ENCODE measurements around the gene NDUFS7. TPM values are rescaled to one million over a fixed set of nuclear protein-coding genes. Genes with fewer than 3 reads are reported as not detected.

Gene NDUFS7
- total RNA-seq, 1 donor, result 40.7 TPM

DNA sequence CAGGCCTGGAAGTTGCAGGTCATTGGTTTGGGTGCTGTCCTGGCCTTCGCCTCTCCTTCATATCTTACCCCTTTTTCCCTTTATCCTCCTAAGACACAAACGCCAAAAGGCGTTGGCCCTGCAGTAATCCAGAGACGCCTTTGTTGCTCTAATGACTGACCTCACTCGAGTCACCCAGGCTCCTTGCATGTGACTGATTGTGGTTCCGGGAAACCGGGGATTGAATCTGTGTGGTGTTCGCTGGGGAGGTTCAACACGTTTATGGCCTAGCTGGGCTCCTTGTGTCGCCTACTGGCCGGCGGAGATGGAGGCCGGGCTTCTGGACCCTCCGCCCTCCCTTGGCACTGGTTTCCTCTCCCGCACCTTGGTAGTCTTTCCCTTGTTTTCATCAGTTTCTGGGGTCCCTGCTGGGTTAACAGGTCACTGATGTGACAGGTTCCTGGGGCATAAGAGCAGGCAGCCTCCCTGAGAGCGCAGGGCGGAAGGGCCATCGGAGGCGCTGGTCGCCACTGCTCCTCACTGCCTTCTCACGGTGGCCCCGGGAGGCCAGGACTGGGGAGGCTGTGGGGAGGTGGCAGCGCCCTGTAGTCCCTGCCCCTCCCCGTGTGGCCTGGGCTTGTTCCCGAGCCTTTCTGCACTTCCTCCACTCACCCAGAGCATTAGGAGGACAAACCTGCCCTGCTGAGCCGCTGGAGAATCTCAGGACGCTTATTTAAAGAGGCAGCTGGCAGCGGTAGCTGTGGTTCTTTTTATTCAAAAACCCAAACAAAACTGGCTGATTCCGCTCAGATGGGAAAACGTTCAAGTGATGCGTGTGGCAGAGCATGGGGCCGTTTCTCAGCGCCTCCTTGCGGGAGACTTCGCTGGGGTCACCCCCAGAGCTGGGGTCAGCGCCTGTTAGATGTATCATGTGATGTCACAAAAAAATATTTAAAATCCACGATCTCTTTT is 18.1 kb upstream of the NDUFS7 start:
- DNase-seq (ENCODE audit: low read depth), result no peak

DNA sequence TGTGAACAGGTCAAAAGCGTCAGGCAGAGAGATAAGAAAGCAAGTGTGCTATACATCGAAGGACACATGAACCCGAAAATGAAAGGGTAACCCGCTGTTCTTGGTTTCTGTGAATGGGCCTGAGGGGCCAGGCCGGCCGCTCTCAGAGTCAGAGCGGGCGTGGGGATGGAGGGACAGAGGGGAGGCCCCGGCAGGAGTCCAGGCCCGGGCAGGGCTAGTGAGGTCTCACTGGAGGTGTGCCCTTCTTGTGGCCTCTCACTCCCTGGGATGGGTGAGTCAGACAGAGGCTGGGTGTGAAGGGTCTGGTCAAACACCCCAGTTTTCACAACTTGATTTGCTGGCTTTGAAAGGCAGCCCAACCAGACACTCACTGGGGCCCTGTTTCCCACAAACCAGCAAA is 17.4 kb upstream of the NDUFS7 start:
- H3K4me3 ChIP-seq (ENCODE audit: low read depth, low read length), result no peak overlapping the region
- DNase-seq (ENCODE audit: low read depth), result no peak
- TF ChIP-seq, protein P1, sequence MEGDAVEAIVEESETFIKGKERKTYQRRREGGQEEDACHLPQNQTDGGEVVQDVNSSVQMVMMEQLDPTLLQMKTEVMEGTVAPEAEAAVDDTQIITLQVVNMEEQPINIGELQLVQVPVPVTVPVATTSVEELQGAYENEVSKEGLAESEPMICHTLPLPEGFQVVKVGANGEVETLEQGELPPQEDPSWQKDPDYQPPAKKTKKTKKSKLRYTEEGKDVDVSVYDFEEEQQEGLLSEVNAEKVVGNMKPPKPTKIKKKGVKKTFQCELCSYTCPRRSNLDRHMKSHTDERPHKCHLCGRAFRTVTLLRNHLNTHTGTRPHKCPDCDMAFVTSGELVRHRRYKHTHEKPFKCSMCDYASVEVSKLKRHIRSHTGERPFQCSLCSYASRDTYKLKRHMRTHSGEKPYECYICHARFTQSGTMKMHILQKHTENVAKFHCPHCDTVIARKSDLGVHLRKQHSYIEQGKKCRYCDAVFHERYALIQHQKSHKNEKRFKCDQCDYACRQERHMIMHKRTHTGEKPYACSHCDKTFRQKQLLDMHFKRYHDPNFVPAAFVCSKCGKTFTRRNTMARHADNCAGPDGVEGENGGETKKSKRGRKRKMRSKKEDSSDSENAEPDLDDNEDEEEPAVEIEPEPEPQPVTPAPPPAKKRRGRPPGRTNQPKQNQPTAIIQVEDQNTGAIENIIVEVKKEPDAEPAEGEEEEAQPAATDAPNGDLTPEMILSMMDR (IDR thresholded peaks at IDR 0.05; ENCODE audit: insufficient read depth, low read length), result no peak

More for the DNA sequence above, 18.1 kb upstream of the NDUFS7 start:
- TF ChIP-seq, protein P1 (IDR thresholded peaks at IDR 0.05; ENCODE audit: insufficient read depth, low read length), result no peak
- H3K4me3 ChIP-seq (ENCODE audit: low read depth, low read length), result no peak overlapping the region

DNA sequence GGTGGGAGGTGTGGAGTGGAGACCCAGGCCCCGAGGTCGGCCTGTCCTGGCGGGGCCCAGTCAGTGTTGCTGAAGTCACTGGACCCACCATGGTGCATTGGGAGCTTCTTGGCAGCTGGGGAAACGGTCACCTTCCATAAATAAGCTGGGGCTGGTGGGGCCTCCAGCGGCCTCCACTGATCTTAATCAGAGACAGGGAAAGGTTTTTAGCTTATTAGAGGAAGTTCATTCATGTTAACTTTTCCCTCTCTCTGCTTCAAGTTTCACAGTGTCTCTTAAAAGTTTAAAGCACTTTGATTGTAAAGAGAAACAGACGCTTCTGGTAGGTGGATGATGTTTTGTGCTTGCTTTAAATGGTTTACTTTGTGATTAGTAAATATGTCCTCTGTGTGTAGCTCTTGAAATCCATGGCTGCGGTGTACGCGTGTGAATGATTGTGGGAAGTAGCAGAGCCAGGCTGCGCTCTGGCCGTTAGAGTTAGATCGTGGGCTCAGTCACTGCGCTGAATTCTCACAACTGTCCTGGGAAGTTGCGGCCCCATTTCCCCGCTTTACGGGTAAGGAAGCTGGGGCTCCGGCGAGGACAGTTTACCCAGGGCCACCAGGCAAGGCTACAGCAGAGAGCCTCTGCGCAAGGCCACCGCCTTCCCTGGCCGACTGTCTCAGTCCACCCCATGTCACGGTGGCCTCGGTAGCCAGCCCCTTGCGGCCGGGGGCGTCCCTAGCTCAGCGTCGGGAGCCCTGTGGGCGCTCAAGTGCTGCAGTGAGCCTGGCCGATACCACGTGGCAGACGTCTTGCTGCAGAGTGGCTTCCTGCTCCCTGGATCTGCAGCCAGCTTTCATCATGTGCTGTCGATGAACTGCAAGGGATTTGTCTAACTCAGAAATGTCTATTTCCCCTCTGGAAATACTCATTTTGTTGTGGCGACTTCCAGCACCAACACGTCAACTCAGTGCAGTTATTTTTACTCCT is 16.5 kb upstream of the NDUFS7 start:
- TF ChIP-seq, protein P1 (IDR thresholded peaks at IDR 0.05; ENCODE audit: insufficient read depth, low read length), result no peak
- no peak overlapping the region for H3K4me3 ChIP-seq (ENCODE audit: low read depth, low read length)
- no peak for DNase-seq (ENCODE audit: low read depth)

DNA sequence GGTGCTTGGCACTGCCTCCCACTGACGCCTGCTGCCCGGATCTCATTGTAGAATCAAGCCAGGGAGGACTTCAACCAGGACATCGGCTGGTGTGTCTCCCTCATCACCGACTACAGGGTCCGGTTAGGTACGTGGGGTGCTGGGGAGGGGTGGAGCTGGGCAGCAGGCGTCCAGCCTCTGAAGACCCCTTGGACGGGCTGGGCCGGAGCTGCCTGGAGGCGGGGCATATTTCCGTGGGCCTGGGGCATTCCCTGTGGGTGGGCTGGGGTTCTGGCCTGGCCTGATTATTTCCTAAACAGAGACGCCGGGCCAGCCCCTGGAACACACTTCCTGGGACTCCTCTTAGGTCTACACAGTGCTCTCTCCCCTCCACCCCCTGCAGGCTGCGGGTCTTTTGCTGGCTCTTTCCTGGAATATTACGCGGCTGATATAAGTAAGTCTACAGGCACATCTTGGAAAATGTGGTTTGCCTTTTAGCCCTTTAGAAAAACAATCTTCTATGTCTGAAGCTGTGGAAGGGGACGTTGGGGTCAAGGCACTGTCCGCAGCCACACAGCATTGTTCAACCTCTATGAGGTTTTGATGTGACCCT is 14.4 kb upstream of the NDUFS7 start:
- no peak for DNase-seq (ENCODE audit: low read depth)
- TF ChIP-seq, protein P1 (IDR thresholded peaks at IDR 0.05; ENCODE audit: insufficient read depth, low read length), result no peak
- H3K4me3 ChIP-seq (ENCODE audit: low read depth, low read length), result no peak overlapping the region

DNA sequence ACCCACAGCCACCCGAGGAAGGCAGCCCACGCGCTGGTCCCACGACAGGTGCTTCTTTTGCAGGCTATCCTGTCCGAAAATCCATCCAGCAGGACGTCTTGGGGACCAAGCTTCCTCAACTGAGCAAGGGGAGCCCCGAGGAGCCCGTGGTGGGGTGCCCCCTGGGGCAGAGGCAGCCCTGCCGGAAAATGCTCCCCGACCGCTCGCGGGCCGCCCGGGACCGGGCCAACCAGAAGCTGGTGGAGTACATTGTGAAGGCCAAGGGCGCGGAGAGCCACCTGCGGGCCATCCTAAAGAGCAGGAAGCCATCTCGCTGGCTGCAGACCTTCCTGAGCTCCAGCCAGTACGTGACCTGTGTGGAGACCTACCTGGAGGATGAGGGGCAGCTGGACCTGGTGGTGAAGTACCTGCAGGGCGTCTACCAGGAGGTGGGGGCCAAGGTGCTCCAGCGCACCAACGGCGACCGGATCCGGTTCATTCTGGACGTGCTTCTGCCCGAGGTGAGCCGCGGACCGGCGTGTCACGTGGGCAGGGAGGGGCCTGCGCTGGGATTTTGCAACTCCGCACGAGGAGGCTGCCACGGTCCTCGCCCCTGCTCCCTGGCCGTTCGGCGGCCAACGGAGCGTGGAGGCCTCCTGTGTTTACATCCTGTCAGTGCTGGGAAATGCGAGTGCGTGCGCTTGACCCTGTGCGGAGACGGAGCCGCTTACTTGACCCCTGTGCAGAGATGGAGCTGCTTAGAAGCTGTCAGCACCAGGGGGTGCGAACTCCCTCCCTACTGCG is 12.9 kb upstream of the NDUFS7 start:
- no peak overlapping the region for H3K4me3 ChIP-seq (ENCODE audit: low read depth, low read length)
- TF ChIP-seq, protein P1 (IDR thresholded peaks at IDR 0.05; ENCODE audit: insufficient read depth, low read length), result no peak
- DNase-seq (ENCODE audit: low read depth), result no peak
